Measurements from ENCODE around the gene BORCS8.

Gene BORCS8

GRCh38 chr19:19213426-19214158 lies 21.6 kb upstream of the BORCS8 start:
- no peak for DNase-seq (ENCODE audit: low spot score)

- DNase-seq (ENCODE audit: low spot score), result no peak
These were observed 21.0 kb upstream of the BORCS8 start for GRCh38 chr19:19212916-19213315.

GRCh38 chr19:19211499-19212420 lies 19.8 kb upstream of the BORCS8 start, which contains the start of gene NCAN:
Gene NCAN (plus strand): TSS chr19:19211958. CDS start chr19:19216954, 4,996 bp downstream.
- DNase-seq (ENCODE audit: low spot score), result no peak

- no peak for DNase-seq (ENCODE audit: low spot score)
These were observed 17.4 kb upstream of the BORCS8 start for GRCh38 chr19:19209372-19209771.

- DNase-seq (ENCODE audit: low spot score), result peak; percentile 58
These were observed 16.0 kb upstream of the BORCS8 start for GRCh38 chr19:19207637-19208572.

- no peak for DNase-seq (ENCODE audit: low spot score)
These were observed 15.0 kb upstream of the BORCS8 start for GRCh38 chr19:19206938-19207337.

- peak; percentile 67 for DNase-seq (ENCODE audit: low spot score)
These were observed 13.8 kb upstream of the BORCS8 start for GRCh38 chr19:19205416-19206410.

- no peak for DNase-seq (ENCODE audit: low spot score)
These were observed 12.2 kb upstream of the BORCS8 start for GRCh38 chr19:19204181-19204580.

GRCh38 chr19:19203012-19203856 lies 11.3 kb upstream of the BORCS8 start, which contains the start of gene NR2C2AP:
Gene NR2C2AP (minus strand): TSS chr19:19203414. CDS start chr19:19203060, 354 bp downstream.
- DNase-seq (ENCODE audit: low spot score), result peak; percentile 92

- no peak for DNase-seq (ENCODE audit: low spot score)
These were observed 10.7 kb upstream of the BORCS8 start for GRCh38 chr19:19202707-19203011.

- DNase-seq (ENCODE audit: low spot score), result no peak
These were observed 10.0 kb upstream of the BORCS8 start for GRCh38 chr19:19201697-19202630.

GRCh38 chr19:19193926-19194325 lies 2.0 kb upstream of the BORCS8 start:
- DNase-seq (ENCODE audit: low spot score), result no peak

- no peak for DNase-seq (ENCODE audit: low spot score)
These were observed 1.0 kb upstream of the BORCS8 start for GRCh38 chr19:19192910-19193423.

GRCh38 chr19:19191768-19192077 lies 229 bp downstream of the BORCS8 start:
- no peak for DNase-seq (ENCODE audit: low spot score)

- DNase-seq (ENCODE audit: low spot score), result no peak
These were observed 5.2 kb downstream of the BORCS8 start for GRCh38 chr19:19186742-19187141.

- no peak for DNase-seq (ENCODE audit: low spot score)
These were observed 5.9 kb downstream of the BORCS8 start for GRCh38 chr19:19185853-19186740.

- no peak for DNase-seq (ENCODE audit: low spot score)
These were observed 10.4 kb downstream of the BORCS8 start for GRCh38 chr19:19181488-19181998.
